Calu3 (cell line): ENCODE results near the gene CH25H. TPM values are rescaled to one million over a fixed set of nuclear protein-coding genes. Genes with fewer than 3 reads are reported as not detected.
"Not testable (repeated sequence)": the region's sequence is repeated elsewhere in the genome, so short reads cannot be mapped to it uniquely, and the experiment has no call there.

ENCODE experiments used
- BruUV-seq: library from RNA; stranded (reverse); fragments of 400-500 nt; replicated peaks from 2 replicates; lab custom pipeline; 2021; lab: Mats Ljungman, UMichigan
- CTCF ChIA-PET: fragments of 300-600 bp; sonication (Branson Sonifier 250); formaldehyde crosslinking; loops from one replicate; lab custom pipeline; 2022; ENCODE audit warnings: antibody characterized with exemption; lab: Charles Lee
- DNase-seq: peaks from one replicate; pipeline ENCODE4 v3.0.0; 2022
- H3K27ac Mint-ChIP-seq: one replicate; pipeline ENCODE4 v1.8.0; 2022; ENCODE audit warnings: mixed read lengths; ENCODE audit not compliant: unreplicated experiment
- H3K27me3 Mint-ChIP-seq: one replicate; pipeline ENCODE4 v1.8.0; 2022; ENCODE audit warnings: mixed read lengths; ENCODE audit not compliant: unreplicated experiment
- H3K36me3 Mint-ChIP-seq: one replicate; pipeline ENCODE4 v1.8.0; 2022; ENCODE audit warnings: mild to moderate bottlenecking, moderate library complexity, mixed read lengths; ENCODE audit not compliant: insufficient read depth, unreplicated experiment
- H3K4me1 Mint-ChIP-seq: one replicate; pipeline ENCODE4 v1.8.0; 2022; ENCODE audit warnings: mild to moderate bottlenecking, low read depth, mixed read lengths; ENCODE audit not compliant: unreplicated experiment
- H3K4me3 Mint-ChIP-seq: one replicate; pipeline ENCODE4 v1.8.0; 2022; ENCODE audit warnings: mild to moderate bottlenecking, low read depth, moderate library complexity, mixed read lengths; ENCODE audit not compliant: unreplicated experiment
- H3K9me3 Mint-ChIP-seq: one replicate; pipeline ENCODE4 v1.8.0; 2022; ENCODE audit warnings: low read depth, mixed read lengths; ENCODE audit not compliant: unreplicated experiment
- intact Hi-C: fragments of 100-400 bp; cut with micrococcal nuclease; formaldehyde crosslinking; loops from one replicate; pipeline ENCODE4 v1.10.0; 2022; ENCODE audit not compliant: unreplicated experiment
- total RNA-seq: library from RNA; stranded (reverse); gene quantifications from 2 replicates; pipeline ENCODE4 v1.2.3, GENCODE V29; 2022
- TF ChIP-seq, protein P1 (sequence below): fragments of 200-600 bp; IDR thresholded peaks from one replicate; pipeline ENCODE4 v1.8.0; 2022; ENCODE audit warnings: antibody characterized with exemption; ENCODE audit not compliant: unreplicated experiment

CH25H gene
- total RNA-seq, 1 experiment from 2014 or later = not detected

DNA sequence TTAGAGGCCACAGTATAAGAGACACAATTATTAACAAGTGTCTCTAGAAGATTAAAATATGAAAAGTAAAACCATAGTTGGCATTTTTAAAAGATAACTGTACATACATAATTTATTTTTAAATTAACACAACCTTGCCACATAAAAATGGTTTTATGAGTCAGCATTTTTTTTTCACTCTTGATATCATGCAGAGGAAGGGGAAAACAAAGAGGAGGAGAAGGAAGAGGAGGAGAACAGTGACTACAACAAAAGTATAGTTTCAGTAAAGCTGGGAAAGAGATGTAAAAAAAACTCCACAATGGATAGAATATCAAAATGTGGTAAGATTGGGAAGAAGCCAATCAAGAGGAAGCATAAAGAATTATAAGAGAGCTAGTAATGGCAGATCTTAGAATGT lies 34.0 kb downstream of the CH25H start:
- Mint-ChIP-seq H3K4me1 (no peaks in the 10 kb centered on the region), H3K4me3 (no peak overlapping the region), H3K27me3 (no peaks in the 10 kb centered on the region), H3K9me3 (no peaks in the 10 kb centered on the region), H3K36me3 (no peaks in the 10 kb centered on the region), H3K27ac (no peak overlapping the region)
- BruUV-seq = no TSS peak
- intact Hi-C loops = no loop called here
- TF ChIP-seq, protein P1, sequence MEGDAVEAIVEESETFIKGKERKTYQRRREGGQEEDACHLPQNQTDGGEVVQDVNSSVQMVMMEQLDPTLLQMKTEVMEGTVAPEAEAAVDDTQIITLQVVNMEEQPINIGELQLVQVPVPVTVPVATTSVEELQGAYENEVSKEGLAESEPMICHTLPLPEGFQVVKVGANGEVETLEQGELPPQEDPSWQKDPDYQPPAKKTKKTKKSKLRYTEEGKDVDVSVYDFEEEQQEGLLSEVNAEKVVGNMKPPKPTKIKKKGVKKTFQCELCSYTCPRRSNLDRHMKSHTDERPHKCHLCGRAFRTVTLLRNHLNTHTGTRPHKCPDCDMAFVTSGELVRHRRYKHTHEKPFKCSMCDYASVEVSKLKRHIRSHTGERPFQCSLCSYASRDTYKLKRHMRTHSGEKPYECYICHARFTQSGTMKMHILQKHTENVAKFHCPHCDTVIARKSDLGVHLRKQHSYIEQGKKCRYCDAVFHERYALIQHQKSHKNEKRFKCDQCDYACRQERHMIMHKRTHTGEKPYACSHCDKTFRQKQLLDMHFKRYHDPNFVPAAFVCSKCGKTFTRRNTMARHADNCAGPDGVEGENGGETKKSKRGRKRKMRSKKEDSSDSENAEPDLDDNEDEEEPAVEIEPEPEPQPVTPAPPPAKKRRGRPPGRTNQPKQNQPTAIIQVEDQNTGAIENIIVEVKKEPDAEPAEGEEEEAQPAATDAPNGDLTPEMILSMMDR = no peak
- DNase-seq = no peak
- CTCF ChIA-PET = no interaction called here

DNA sequence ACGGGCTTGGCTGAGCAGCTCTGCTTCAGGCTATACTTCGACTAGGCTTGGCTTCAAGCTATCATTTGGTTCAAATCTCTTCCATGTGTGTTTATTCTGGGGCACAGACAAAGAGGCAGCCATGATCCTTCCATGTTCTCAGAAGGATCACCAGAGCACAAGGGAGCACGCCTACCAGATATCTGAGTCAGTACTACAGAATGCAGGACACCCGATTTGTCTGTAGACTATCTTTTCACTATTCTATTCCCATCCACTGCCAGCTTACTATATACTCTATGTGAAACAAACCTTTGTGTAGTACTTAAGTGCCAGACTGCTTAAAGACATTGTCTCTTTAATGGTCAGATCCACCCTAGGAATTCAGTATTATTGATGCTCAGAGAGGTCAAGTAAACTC lies 35.1 kb downstream of the CH25H start:
- TF ChIP-seq, protein P1 = no peak
- no TSS peak for BruUV-seq
- H3K36me3 Mint-ChIP-seq = no peaks in the 10 kb centered on the region

DNA sequence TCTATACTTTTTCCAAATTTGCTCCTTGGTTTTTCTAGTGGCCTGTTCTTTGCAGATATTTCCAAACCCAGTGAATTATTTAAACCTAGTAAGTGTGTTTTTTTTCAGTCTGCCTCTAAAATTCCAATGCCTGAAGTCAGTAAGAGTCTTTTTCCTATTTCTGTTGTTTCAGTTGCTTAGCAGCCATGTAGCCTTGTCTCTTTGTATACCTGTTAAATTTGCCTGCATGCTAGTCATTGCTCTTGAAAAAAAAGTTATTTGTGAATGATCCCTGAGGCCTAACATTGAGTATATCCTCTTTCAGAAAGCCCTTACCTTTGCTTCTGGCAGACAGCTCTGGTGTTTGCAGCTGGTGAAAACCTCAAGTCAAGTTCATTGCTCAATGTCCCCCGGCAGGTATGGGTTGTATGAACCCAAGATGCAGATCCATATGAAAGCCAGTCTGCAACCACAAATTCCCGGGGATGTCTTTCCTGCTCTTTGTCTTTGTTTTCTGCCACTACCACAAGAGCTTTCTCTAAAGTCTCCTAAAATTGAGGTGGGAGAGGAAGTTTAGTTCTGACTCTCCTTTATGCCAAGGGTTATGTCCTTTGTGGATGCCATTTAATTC lies 35.7 kb downstream of the CH25H start:
- no peak overlapping the region for H3K27ac Mint-ChIP-seq

More for the DNA sequence above, 35.1 kb downstream of the CH25H start:
- Mint-ChIP-seq H3K9me3 (no peaks in the 10 kb centered on the region), H3K27ac (no peak overlapping the region), H3K4me3 (no peak overlapping the region), H3K4me1 (no peaks in the 10 kb centered on the region), H3K27me3 (no peaks in the 10 kb centered on the region)
- CTCF ChIA-PET = no interaction called here
- intact Hi-C loops = no loop called here
- no peak for DNase-seq

DNA sequence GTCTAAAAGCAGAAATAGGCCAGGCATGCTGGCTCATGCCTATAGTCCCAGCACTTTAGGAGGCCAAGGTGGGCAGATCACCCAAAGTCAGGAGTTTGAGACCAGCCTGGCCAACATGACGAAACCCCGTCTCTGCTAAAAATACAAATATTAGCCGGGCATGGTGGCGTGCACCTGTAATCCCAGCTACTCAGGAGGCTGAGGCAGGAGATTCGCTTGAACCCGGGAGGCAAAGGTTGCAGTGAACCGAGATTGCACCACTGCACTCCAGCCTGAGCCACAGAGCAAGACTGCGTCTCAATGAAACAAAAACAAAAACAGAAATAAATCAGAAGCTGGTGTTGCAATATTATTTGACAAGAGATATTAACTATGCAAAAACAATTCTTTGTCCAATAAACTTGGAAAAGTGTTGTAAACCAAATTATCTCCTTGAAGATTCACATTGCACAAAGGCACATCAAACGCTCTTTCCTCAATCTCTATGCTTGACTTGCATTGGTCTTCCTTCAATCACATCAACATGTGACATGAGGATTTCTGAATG lies 38.7 kb downstream of the CH25H start:
- BruUV-seq, intact Hi-C loops, CTCF ChIA-PET, H3K4me1 Mint-ChIP-seq, DNase-seq, H3K27ac Mint-ChIP-seq, H3K4me3 Mint-ChIP-seq, H3K9me3 Mint-ChIP-seq, H3K36me3 Mint-ChIP-seq: not testable (repeated sequence)
- H3K27me3 Mint-ChIP-seq = peaks cover 14% of the 10 kb centered on the region

More for the DNA sequence above, 35.7 kb downstream of the CH25H start:
- no peaks in the 10 kb centered on the region for H3K36me3 Mint-ChIP-seq
- CTCF ChIA-PET = no interaction called here
- no peak for DNase-seq
- TF ChIP-seq, protein P1 = no peak
- H3K4me3 Mint-ChIP-seq = no peak overlapping the region
- H3K9me3 Mint-ChIP-seq = no peaks in the 10 kb centered on the region
- H3K4me1 Mint-ChIP-seq = no peaks in the 10 kb centered on the region
- intact Hi-C loops = no loop called here
- no peaks in the 10 kb centered on the region for H3K27me3 Mint-ChIP-seq
- no TSS peak for BruUV-seq

DNA sequence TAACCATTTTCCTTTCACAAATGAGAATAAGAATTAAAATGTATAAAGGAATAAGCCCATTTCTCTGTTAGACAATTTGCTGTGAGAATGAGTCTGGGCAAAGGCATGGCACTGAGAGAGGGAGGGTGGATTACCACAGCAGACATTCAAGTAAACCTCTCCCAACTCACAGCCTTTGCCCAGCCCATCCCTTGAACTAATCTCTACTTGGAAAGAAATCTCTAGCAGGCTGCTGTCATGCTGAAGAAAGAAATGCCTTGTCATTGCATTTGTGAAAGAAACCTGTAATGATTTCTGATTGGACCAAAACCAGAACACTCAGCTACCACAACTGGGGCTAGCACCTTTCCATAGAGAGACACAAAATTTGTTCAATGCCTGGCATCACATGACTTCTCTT lies 39.2 kb downstream of the CH25H start:
- intact Hi-C loops = no loop called here
- Mint-ChIP-seq H3K4me1 (no peaks in the 10 kb centered on the region), H3K27me3 (peaks cover 14% of the 10 kb centered on the region), H3K9me3 (no peaks in the 10 kb centered on the region), H3K27ac (no peak overlapping the region), H3K36me3 (no peaks in the 10 kb centered on the region), H3K4me3 (no peak overlapping the region)
- no TSS peak for BruUV-seq
- CTCF ChIA-PET = no interaction called here
- TF ChIP-seq, protein P1 = no peak
- DNase-seq = no peak
